HG03460 (cell line): ENCODE data around the gene ARRDC2.
"Not testable (repeated sequence)": the region's sequence is repeated elsewhere in the genome, so short reads cannot be mapped to it uniquely, and the experiment has no call there.

ENCODE experiments used
- ATAC-seq: cut with Tn5 transposase; IDR thresholded peaks from one replicate; pipeline ENCODE4 v1.9.1; 2021; ENCODE audit not compliant: unreplicated experiment

The ARRDC2 gene

GRCh38 chr19:17989425-17990094 is 18.4 kb upstream of the ARRDC2 start:
- no peak for ATAC-seq

DNA sequence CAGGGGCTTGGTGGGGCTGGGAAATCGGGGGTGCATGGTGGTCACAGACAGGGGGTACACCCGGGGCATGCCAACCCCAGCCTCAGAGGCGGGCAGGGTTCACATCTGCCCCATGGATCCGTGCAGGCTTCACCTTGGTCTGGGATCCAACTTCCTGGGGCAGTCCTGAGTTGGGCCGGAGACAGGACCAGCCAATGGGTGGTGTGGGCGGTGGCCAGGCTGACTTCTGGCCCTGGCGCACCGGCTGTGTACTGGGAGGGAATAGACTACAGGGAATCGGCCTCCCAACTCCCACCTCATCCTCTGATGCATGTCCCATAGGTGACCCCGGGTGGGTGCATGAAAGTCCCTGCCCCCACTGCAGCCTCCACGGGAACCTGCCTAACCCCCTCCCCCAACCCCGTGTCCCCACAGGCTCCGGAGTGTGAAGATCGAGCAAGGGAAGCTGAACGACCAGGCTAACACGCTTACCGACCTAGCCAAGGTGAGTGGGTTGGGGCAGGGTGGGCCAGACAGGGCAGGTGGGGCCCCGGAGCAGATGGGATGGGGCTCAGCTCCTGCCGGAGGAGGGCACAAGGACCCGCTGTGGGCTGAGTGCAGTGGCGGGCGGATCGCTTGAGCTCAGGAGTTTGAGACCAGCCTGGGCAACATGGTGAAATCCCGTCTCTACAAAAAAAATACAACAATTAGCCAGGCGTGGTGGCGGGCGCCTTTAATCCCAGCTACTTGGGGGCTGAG is 14.7 kb upstream of the ARRDC2 start:
- ATAC-seq: no peak

DNA sequence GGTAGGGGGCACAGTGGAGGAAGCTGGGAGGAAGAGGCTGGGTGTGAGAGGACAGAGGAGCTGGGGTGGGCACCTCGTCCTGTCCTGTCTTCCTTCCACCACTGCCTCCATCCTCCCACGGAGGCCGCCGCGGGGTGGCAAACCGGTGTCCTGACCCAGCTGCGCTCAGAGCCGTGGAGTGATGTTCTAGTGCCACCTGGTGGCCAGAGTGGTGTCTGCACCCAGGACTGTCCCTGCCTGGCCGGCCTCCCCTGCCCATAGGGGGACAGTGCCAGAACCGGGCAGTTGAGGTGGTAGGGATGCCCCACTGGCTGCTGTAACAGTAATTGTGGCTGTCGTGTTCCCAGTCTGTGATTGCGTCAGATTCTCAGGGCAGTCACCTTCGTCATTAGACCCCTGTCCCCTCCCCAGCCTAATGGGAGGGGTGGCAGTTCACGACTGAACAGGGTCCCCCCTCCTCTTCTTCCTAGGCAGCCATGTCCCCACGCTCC is 11.1 kb upstream of the ARRDC2 start:
- peak; percentile 47 for ATAC-seq

- ATAC-seq: no peak
These were observed 9.8 kb upstream of the ARRDC2 start for GRCh38 chr19:17997969-17998826.

DNA sequence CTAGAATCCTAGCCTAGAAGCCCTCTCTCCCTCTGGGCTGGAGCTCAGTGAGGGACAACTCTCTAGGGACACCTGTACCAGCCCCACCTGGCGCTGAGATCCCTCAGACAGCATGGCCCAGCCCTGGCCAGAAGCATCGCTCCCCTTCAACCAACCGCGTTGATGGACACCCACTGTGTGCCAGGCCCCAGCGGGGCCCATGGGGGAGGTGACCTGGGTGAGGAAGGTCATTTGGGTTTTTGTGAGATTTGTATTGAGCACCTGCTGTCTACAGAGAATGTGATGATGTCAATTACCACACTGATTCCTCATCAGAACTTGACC is 9.2 kb upstream of the ARRDC2 start:
- no peak for ATAC-seq

DNA sequence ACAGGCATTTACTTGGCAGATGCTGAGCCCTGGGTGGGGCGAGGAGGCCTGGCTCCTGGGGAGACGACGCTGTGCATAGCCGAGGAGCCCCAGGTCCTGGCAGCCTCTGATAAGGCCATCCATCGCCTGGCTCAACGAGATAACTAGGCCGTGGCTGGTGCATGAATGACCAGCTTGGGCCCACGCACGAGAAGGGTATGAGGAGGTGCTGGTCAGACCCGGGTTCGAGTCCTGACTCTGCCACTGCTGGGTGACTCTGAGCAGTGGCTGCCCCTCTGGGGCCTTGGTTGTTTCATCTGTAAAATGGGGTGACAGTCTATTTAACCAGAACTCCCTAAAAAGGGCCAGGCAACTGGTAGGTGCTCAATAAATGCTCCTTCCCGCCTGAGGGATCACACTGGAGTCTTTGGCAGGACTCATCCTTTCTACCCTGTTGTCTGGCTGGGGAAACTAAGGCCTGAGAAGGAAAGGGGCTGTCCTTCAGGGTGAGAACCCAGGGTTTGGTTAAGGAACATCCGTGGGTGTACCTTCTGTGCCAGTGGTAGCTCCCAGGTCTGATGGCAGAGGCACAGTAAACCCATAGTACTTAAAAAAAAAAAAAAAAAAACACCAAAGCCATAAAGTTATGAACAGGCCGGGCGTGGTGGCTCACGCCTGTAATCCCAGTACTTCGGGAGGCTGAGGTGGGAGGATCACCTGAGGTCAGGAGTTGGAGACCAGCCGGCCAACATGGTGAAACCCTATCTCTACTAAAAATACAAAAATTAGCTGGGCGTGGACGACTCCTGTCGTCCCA is 8.1 kb upstream of the ARRDC2 start:
- no peak for ATAC-seq

DNA sequence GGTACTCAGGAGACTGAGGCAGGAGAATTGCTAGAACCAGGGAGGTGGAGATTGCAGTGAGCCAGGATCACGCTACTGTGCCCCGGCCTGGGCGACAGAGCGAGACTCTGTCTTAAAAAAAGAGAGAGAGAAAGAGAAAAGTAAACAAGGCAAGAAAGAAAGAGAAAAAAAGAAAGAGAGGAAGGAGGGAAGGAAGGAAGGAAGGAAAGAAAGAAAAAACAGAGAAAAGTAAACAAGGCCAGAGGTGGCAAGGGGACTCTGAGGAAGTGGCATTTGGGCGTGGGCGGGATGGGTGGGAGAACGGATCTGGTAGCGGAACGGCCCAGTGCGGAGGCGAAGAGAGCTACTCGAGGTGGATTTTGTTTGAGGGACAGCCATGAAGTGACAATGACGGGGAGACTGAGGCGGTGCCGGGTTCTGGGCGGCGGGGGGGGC is 7.5 kb upstream of the ARRDC2 start:
- ATAC-seq: no peak

DNA sequence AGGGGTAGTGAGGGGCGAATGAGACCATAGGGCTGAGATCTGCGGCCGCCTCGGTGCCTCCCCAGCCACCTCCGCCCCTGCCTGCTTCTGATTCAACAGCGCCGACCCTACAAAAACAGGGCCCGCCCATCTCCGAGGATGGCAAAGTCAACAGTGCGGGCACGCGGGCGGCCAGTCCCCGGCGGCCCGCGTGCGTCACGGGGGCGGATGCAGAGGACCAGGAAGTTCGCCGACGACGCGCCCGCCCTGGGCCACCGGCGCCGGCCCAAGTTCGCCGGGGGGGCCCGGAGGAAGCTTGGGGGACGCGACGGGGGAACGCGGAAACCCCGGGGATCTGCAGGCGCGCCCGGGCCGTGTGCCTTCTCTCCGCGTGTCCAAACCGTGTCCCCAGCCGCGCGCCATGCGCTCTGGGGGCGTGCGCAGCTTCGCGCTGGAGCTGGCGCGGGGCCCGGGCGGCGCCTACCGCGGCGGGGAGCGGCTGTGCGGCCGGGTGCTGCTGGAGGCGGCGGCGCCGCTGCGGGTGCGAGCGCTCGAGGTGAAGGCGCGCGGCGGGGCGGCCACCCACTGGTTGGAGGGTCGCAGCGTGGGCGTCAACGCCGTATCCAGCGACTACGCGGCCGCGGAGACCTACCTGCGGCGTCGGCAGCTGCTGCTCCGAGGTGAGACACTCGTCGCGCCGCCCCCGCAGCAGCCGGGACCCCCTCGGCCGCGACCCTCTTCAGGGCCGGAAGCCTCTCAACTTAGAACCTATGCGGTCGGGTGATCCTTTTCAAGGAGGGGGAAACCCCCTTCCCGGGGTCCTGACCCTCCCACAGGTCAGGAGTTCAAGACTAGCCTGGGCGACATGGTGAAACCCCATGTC is 6.8 kb upstream of the ARRDC2 start:
- ATAC-seq: peak; percentile 63

DNA sequence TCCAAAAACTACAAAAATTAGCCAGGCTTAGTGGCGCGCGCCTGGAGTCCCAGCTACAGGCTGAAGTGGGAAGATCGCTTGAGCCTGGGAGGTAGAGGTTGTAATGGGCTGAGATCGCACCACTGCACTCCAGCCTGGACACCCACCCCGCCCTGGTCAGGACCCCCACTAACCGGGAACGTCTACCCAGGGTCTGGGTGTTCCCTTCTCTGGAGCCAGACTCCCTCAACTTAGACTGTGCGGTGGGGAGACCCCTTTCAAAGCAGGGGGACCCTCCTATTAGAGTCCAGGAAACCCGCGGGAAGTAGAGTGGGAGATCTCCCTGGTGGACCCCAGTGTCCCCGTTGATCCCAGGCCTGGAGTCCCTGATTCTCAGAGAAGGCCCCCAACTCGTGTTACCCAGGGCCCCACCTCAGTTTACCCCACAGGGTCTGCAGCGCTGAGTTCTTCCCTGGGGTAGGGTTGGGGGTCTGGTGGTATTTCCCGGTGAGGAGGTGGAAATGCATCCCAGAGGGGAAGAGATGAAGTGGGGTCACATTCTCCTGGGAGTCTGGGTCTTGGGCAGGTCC is 6.1 kb upstream of the ARRDC2 start:
- no peak for ATAC-seq

DNA sequence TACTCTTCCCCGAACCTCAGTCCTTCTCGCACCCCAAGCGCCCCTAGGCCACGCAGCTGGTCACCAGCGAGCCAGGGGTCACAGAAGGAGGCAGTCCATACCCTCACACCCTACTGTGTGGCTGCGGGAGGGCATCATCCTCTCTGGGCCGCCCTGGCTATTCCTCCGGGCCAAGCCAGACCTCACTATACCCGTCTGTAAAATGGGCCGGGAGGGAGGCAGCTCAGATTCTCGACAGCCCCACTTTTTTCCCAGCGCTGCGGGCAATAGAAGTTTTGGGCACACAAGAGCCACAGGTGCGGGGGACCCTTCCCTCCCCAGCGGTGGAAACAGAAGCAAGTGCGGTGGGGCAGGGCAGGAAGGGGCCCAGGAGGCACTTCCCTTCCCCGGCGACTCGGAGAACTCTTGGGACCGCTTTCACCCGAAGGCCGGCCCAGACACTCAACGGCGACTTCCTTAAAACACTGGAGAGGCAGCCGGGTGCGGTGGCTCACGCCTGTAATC is 5.6 kb upstream of the ARRDC2 start:
- ATAC-seq: no peak

GRCh38 chr19:18005750-18006149 is 2.2 kb upstream of the ARRDC2 start:
- ATAC-seq: not testable (repeated sequence)

- ATAC-seq: no peak
These were observed 690 bp upstream of the ARRDC2 start for GRCh38 chr19:18007044-18007916.

DNA sequence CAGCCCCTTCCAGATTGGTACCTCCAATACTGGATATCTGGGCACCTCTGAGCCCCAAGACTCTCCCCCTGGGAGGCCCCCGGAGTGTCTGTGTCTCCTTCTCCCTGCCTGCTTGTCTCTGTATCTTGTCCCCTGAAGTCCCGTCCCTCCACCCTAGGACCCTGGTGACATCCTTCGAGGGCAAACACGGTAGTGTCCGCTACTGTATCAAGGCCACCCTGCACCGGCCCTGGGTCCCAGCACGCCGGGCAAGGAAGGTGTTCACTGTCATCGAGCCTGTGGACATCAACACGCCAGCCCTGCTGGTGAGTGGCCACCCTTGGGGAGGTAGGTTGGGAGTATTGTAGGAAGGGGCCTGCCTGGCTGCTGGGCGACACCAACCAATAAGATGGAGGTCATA is 844 bp downstream of the ARRDC2 start:
- no peak for ATAC-seq

- no peak for ATAC-seq
These were observed 1.6 kb downstream of the ARRDC2 start for GRCh38 chr19:18009412-18010066.

DNA sequence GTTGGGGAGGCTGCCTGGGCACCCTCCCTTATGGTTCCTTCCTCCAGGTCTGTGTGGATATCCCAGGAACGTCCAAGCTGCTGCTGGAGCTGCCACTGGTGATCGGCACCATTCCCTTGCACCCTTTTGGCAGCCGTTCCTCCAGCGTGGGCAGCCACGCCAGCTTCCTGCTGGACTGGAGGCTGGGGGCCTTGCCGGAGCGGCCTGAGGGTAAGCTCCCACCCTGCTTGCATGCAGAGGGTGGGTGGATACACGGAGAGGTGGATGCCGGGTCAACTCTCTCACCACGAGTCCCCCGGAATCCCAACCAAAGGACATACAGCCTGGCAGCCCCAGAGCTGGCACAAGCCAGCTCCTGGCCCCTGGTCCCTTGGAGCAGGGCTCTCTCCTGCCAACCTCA is 2.2 kb downstream of the ARRDC2 start:
- no peak for ATAC-seq

GRCh38 chr19:18013210-18014111 is 5.5 kb downstream of the ARRDC2 start:
- no peak for ATAC-seq

GRCh38 chr19:18014197-18014596 is 6.2 kb downstream of the ARRDC2 start:
- no peak for ATAC-seq
